ENCODE results near the gene GLDN. TPM values are rescaled to one million over a fixed set of nuclear protein-coding genes. Genes with fewer than 3 reads are reported as not detected.

The GLDN gene
- total RNA-seq, 4 donors from 2014 or later, result 4.2 to 6.0 (median 4.7) TPM

- peaks cover 8% of the 10 kb centered on the region for H3K4me1 ChIP-seq
- H3K4me3 ChIP-seq, result no peak overlapping the region
- peak overlapping the region; percentile 17 for H3K27ac ChIP-seq
- H3K36me3 ChIP-seq, result no peaks in the 10 kb centered on the region
- WGBS, result 74% methylated on average over 3 of the region's 3 CpGs
- no peaks in the 10 kb centered on the region for H3K27me3 ChIP-seq
- DNase-seq (ENCODE audit: low spot score in 2 of 2), result no peak
- no peaks in the 10 kb centered on the region for H3K9me3 ChIP-seq
- TF ChIP-seq, protein P1, sequence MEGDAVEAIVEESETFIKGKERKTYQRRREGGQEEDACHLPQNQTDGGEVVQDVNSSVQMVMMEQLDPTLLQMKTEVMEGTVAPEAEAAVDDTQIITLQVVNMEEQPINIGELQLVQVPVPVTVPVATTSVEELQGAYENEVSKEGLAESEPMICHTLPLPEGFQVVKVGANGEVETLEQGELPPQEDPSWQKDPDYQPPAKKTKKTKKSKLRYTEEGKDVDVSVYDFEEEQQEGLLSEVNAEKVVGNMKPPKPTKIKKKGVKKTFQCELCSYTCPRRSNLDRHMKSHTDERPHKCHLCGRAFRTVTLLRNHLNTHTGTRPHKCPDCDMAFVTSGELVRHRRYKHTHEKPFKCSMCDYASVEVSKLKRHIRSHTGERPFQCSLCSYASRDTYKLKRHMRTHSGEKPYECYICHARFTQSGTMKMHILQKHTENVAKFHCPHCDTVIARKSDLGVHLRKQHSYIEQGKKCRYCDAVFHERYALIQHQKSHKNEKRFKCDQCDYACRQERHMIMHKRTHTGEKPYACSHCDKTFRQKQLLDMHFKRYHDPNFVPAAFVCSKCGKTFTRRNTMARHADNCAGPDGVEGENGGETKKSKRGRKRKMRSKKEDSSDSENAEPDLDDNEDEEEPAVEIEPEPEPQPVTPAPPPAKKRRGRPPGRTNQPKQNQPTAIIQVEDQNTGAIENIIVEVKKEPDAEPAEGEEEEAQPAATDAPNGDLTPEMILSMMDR (IDR thresholded peaks at IDR 0.05), result no peak
- TF ChIP-seq EP300 (IDR thresholded peaks at IDR 0.05) (no peak), POLR2AphosphoS5 (IDR thresholded peaks at IDR 0.05) (no peak), POLR2A (IDR thresholded peaks at IDR 0.05) (no peak)
Observed at GRCh38 chr15:51368751-51369450, 27.4 kb downstream of the GLDN start.

GRCh38 chr15:51369451-51369761 lies 28.0 kb downstream of the GLDN start:
- Histone ChIP-seq H3K4me1 (peaks cover 8% of the 10 kb centered on the region), H3K9me3 (no peaks in the 10 kb centered on the region), H3K27ac (no peak overlapping the region), H3K4me3 (no peak overlapping the region), H3K36me3 (no peaks in the 10 kb centered on the region), H3K27me3 (no peaks in the 10 kb centered on the region)
- TF ChIP-seq EP300 (IDR thresholded peaks at IDR 0.05) (no peak), POLR2A (IDR thresholded peaks at IDR 0.05) (no peak), POLR2AphosphoS5 (IDR thresholded peaks at IDR 0.05) (no peak)
- TF ChIP-seq, protein P1 (IDR thresholded peaks at IDR 0.05), result no peak
- WGBS, result 73% methylated on average over 1 of the region's 1 CpG
- DNase-seq (ENCODE audit: low spot score in 2 of 2), result no peak

DNA sequence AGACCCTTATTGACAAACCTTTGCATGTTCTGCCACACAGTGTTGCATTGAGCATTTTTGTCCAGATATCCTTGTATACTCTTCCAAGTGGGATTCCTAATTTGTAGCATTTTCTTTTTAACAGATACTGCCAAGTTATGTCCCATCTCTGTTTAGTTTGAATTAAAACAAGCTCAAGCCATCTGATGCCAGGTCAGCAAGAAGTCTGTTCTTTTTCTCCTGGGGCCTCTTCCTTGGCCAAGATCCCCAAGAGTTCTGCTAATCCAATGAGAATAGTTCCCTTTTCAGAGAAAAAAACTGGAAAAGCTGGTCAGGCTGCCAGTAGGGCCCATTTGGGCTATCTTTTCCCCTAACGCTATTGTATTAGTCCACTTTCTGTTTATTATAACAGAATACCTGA lies 29.8 kb downstream of the GLDN start:
- no peaks in the 10 kb centered on the region for H3K36me3 ChIP-seq

DNA sequence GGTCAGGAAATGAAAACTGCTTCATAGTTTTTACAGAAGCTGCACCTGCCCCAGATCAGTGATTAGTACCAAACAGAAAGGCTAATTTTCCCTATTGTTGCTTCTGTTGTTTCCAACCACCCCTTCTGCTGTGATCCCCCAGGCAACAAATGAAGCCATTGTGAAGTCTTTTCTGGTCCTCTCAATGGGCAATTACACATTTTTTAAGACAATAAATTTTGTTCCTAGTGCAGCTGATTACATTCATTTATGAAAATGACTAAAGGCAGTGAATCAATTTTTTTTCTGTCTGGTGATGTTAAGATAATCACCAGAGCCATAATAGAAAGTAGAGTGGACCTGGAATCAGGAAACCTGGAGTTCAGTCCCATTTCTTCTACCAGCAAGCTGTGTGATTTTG lies 32.7 kb downstream of the GLDN start:
- H3K4me3 ChIP-seq, result no peak overlapping the region
- no peaks in the 10 kb centered on the region for H3K9me3 ChIP-seq
- H3K27ac ChIP-seq, result no peak overlapping the region
- peaks cover 18% of the 10 kb centered on the region for H3K4me1 ChIP-seq
- H3K27me3 ChIP-seq, result no peaks in the 10 kb centered on the region
- TF ChIP-seq POLR2A (IDR thresholded peaks at IDR 0.05) (no peak), EP300 (IDR thresholded peaks at IDR 0.05) (no peak), POLR2AphosphoS5 (IDR thresholded peaks at IDR 0.05) (no peak)
- TF ChIP-seq, protein P1 (IDR thresholded peaks at IDR 0.05), result no peak
- no peak for DNase-seq (ENCODE audit: low spot score in 2 of 2)
- no peaks in the 10 kb centered on the region for H3K36me3 ChIP-seq

More for the DNA sequence above, 29.8 kb downstream of the GLDN start:
- no peak for DNase-seq (ENCODE audit: low spot score in 2 of 2)
- no peak overlapping the region for H3K4me3 ChIP-seq
- 62% methylated on average over 1 of the region's 1 CpG for WGBS
- H3K27ac ChIP-seq, result no peak overlapping the region
- peaks cover 8% of the 10 kb centered on the region for H3K4me1 ChIP-seq
- H3K9me3 ChIP-seq, result no peaks in the 10 kb centered on the region
- no peak for TF ChIP-seq POLR2A (IDR thresholded peaks at IDR 0.05)
- TF ChIP-seq, protein P1 (IDR thresholded peaks at IDR 0.05), result no peak
- TF ChIP-seq EP300 (IDR thresholded peaks at IDR 0.05), result no peak
- TF ChIP-seq POLR2AphosphoS5 (IDR thresholded peaks at IDR 0.05), result no peak
- H3K27me3 ChIP-seq, result no peaks in the 10 kb centered on the region

- H3K4me3 ChIP-seq, result no peak overlapping the region
- H3K36me3 ChIP-seq, result no peaks in the 10 kb centered on the region
- H3K27ac ChIP-seq, result peak overlapping the region; percentile 88
- no peak for TF ChIP-seq EP300 (IDR thresholded peaks at IDR 0.05)
- TF ChIP-seq, protein P1 (IDR thresholded peaks at IDR 0.05), result no peak
- no peak for TF ChIP-seq POLR2AphosphoS5 (IDR thresholded peaks at IDR 0.05)
- TF ChIP-seq POLR2A (IDR thresholded peaks at IDR 0.05), result no peak
- WGBS, result 76% methylated on average over 3 of the region's 3 CpGs
- DNase-seq (ENCODE audit: low spot score in 2 of 2), result no peak
- peaks cover 29% of the 10 kb centered on the region for H3K4me1 ChIP-seq
- H3K9me3 ChIP-seq, result no peaks in the 10 kb centered on the region
- H3K27me3 ChIP-seq, result no peaks in the 10 kb centered on the region
Observed at GRCh38 chr15:51375966-51376640, 34.6 kb downstream of the GLDN start.
